ENCODE data around the gene PHF2. TPM values are rescaled to one million over a fixed set of nuclear protein-coding genes. Genes with fewer than 3 reads are reported as not detected.

PHF2 gene
- total and polyA plus RNA-seq, 2 experiments from 2014 or later: 4.3 to 11.8 TPM

DNA sequence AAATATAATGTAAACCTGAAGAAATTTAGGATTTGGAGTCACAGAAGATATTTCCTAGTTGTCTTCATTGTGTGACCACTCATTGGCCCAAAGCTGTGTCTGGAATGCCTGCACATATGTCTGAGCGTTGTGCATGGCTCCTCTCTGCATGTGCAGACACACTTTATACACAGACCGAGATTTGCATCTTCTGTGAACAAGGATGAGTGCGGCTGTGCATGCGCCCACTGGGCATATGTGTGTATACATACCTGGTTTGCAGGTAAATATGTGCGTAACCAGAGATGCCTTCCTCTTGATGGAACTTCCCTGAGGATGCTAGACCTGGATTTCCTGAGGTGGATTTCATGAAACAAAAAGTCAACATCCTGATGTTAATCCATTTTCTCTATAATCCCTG is 19.1 kb downstream of the PHF2 start (continued):
- TF ChIP-seq, protein P1, sequence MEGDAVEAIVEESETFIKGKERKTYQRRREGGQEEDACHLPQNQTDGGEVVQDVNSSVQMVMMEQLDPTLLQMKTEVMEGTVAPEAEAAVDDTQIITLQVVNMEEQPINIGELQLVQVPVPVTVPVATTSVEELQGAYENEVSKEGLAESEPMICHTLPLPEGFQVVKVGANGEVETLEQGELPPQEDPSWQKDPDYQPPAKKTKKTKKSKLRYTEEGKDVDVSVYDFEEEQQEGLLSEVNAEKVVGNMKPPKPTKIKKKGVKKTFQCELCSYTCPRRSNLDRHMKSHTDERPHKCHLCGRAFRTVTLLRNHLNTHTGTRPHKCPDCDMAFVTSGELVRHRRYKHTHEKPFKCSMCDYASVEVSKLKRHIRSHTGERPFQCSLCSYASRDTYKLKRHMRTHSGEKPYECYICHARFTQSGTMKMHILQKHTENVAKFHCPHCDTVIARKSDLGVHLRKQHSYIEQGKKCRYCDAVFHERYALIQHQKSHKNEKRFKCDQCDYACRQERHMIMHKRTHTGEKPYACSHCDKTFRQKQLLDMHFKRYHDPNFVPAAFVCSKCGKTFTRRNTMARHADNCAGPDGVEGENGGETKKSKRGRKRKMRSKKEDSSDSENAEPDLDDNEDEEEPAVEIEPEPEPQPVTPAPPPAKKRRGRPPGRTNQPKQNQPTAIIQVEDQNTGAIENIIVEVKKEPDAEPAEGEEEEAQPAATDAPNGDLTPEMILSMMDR (conservative IDR thresholded peaks at IDR 0.05; ENCODE audit: low read depth in 2 of 2): no peak
- TF ChIP-seq ETS1 (IDR thresholded peaks at IDR 0.05): no peak
- no peak for TF ChIP-seq NANOG (IDR thresholded peaks at IDR 0.05; ENCODE audit: borderline replicate concordance)

DNA sequence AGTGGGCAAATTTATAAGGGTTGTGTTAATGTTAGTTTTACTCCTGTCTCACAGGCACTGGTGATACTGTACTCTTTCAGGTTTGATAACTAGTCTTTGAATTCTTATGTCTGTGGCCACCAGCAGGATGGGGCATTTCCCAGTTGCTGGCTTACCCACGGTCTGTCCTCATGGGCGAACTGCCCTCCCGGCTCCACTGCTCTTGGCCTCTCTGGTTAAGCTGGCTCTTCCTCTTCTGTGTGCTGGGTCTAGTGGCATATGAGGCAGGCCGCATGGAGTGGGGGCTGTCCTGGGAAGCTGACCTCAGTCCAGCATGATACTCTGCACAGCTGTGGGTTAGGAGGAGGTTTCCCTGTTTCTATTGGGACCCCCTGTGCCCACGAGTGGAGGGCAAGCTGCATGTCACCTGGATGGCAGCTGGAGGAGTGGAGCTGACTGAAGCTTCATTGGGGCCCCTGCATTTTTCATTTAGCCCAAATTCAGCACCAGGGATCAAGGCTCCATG is 19.5 kb downstream of the PHF2 start:
- Histone ChIP-seq H3K27me3 (ENCODE audit: insufficient read depth) (no peaks in the 10 kb centered on the region), H3K9me2 (ENCODE audit: insufficient read depth) (no peaks in the 10 kb centered on the region), H4K20me1 (replicated peaks; ENCODE audit: insufficient read depth) (no peaks in the 10 kb centered on the region; the same call in 1 of the 2 replicates), H3K4me1 (ENCODE audit: insufficient read depth) (peaks cover 26% of the 10 kb centered on the region), H2AFZ (no peak overlapping the region), H3F3A (replicated peaks; ENCODE audit: low read depth) (no peaks in the 10 kb centered on the region; the same call in 1 of the 2 replicates), H3K4me2 (no peak overlapping the region), H3K36me3 (ENCODE audit: insufficient read depth) (no peaks in the 10 kb centered on the region), H3K27ac (ENCODE audit: low read depth) (no peak overlapping the region), H3K79me2 (replicated peaks; ENCODE audit: insufficient read depth) (peaks cover 13% of the 10 kb centered on the region; the same call in 1 of the 2 replicates), H3K4me3 (no peak overlapping the region)
- DNase-seq (ENCODE audit: low spot score): no peak
- no peak overlapping the region for H3K27ac Mint-ChIP-seq
- no peaks in the 10 kb centered on the region for H3K27me3 Mint-ChIP-seq (ENCODE audit: insufficient read depth, low read depth, poor library complexity)
- H3K4me3 Mint-ChIP-seq: no peak overlapping the region
- H3K9me3 Mint-ChIP-seq: no peaks in the 10 kb centered on the region
- peaks cover 36% of the 10 kb centered on the region for H3K4me1 Mint-ChIP-seq
- no peak for TF ChIP-seq POLR2AphosphoS5 (IDR thresholded peaks at IDR 0.05; ENCODE audit: low read depth)
- no peak for TF ChIP-seq EZH2 (IDR thresholded peaks at IDR 0.05; ENCODE audit: low read depth, unreplicated experiment)
- no peaks in the 10 kb centered on the region for H3K36me3 Mint-ChIP-seq (ENCODE audit: low read depth)
- no peak for ATAC-seq

DNA sequence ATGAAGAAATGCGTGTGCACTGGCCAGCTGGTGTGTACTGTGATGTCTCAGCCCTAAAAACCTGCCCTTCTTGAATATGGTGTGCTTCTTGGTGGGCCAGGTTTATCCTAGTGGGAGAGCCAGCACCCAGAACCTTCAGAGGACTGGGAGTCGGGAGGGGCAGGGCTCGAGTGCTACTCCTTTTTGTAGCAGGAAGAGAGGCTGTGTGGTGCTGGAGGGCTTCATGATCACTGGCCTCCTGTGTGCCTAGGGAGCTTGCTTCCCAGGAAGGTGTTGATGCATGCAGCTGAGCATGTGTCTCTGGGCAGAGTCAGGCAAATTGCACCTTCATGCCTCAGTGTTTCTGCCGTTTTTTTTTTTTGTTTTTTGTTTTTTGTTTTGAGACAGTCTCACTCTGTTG is 20.0 kb downstream of the PHF2 start:
- no peak overlapping the region for H3K27ac ChIP-seq (ENCODE audit: low read depth)
- Mint-ChIP-seq H3K27me3 (ENCODE audit: insufficient read depth, low read depth, poor library complexity) (no peaks in the 10 kb centered on the region), H3K9me3 (no peaks in the 10 kb centered on the region), H3K4me1 (peaks cover 41% of the 10 kb centered on the region), H3K36me3 (ENCODE audit: low read depth) (no peaks in the 10 kb centered on the region), H3K27ac (no peak overlapping the region), H3K4me3 (no peak overlapping the region)
- peaks cover 16% of the 10 kb centered on the region; the same call in 1 of the 2 replicates for H3K79me2 ChIP-seq (replicated peaks; ENCODE audit: insufficient read depth)
- no peak for DNase-seq (ENCODE audit: low spot score)
- H3K9me2 ChIP-seq (ENCODE audit: insufficient read depth): no peaks in the 10 kb centered on the region
- H4K20me1 ChIP-seq (replicated peaks; ENCODE audit: insufficient read depth): no peaks in the 10 kb centered on the region; the same call in 1 of the 2 replicates
- H2AFZ ChIP-seq: no peak overlapping the region
- no peaks in the 10 kb centered on the region; the same call in 1 of the 2 replicates for H3F3A ChIP-seq (replicated peaks; ENCODE audit: low read depth)
- H3K4me1 ChIP-seq (ENCODE audit: insufficient read depth): peaks cover 30% of the 10 kb centered on the region
- no peaks in the 10 kb centered on the region for H3K27me3 ChIP-seq (ENCODE audit: insufficient read depth)
- H3K36me3 ChIP-seq (ENCODE audit: insufficient read depth): no peaks in the 10 kb centered on the region
- no peak overlapping the region for H3K4me3 ChIP-seq
- ATAC-seq: no peak
- no peak overlapping the region for H3K4me2 ChIP-seq
- TF ChIP-seq EZH2phosphoT487 (IDR thresholded peaks at IDR 0.05; ENCODE audit: unreplicated experiment) (no peak), POLR2AphosphoS5 (IDR thresholded peaks at IDR 0.05; ENCODE audit: low read depth) (no peak), EZH2 (IDR thresholded peaks at IDR 0.05; ENCODE audit: low read depth, unreplicated experiment) (no peak), ZNF462 (CRISPR knock-in tag; IDR thresholded peaks at IDR 0.05) (no peak), ZNF114 (CRISPR knock-in tag; IDR thresholded peaks at IDR 0.05) (no peak), CREB1 (CRISPR knock-in tag; IDR thresholded peaks at IDR 0.05; ENCODE audit: low read depth) (no peak), STAT1 (IDR thresholded peaks at IDR 0.05; ENCODE audit: unreplicated experiment) (no peak)
